ENCODE measurements around the gene HYLS1. TPM values are rescaled to one million over a fixed set of nuclear protein-coding genes. Genes with fewer than 3 reads are reported as not detected.
"Not testable (repeated sequence)": the region's sequence is repeated elsewhere in the genome, so short reads cannot be mapped to it uniquely, and the experiment has no call there.

The HYLS1 gene
- total RNA-seq, result 1 to 10 TPM; 7.2 to 9.3 TPM

GRCh38 chr11:125887373-125888324 is at the start of gene HYLS1:
Gene HYLS1 (plus strand): TSS chr11:125887668. CDS start chr11:125899369, 11,701 bp downstream.
- H3K27me3 Mint-ChIP-seq, result no peaks in the 10 kb centered on the region
- H3K9me3 Mint-ChIP-seq (ENCODE audit: low read depth), result no peaks in the 10 kb centered on the region
- peak within 1 kb of the TSS; percentile 78 for H3K4me3 Mint-ChIP-seq
- peak within 1 kb of the TSS; percentile 87 for H3K27ac Mint-ChIP-seq
- intact Hi-C loops (cut with DNase I, micrococcal nuclease), result loop anchor here (1.0 to 5.0 kb wide), 16 partner anchors 16 to 1265 kb away; partner anchors contain the start of genes CCDC15 (in 2 of the 2), PUS3 (in 2 of the 2), STT3A (in 2 of the 2) and CDON (in 1 of the 2)
- H3K4me1 Mint-ChIP-seq, result peaks cover 41% of the 10 kb centered on the region
- ATAC-seq, result peak; percentile 90
- POLR2A ChIA-PET, result interaction anchor here (0.5 to 2.1 kb wide), 9 partner anchors 9 to 1141 kb away, joined by 3 to 23 read pairs (median 5); partner anchors contain the start of genes CHEK1, EI24, FAM118B and PUS3
- peak; percentile 97 for DNase-seq
- peaks cover 8% of the 10 kb centered on the region for H3K36me3 Mint-ChIP-seq (ENCODE audit: low read depth)
- CTCF ChIA-PET, result interaction anchor here (0.6 to 1.8 kb wide), 8 partner anchors 10 to 1074 kb away, joined by 3 to 14 read pairs (median 4); partner anchors contain the start of gene PUS3

- Mint-ChIP-seq H3K27me3 (peaks cover 2% of the 10 kb centered on the region), H3K9me3 (ENCODE audit: low read depth) (peaks cover 17% of the 10 kb centered on the region), H3K36me3 (ENCODE audit: low read depth) (peaks cover 9% of the 10 kb centered on the region), H3K4me1 (no peaks in the 10 kb centered on the region), H3K27ac (no peak overlapping the region), H3K4me3 (no peak overlapping the region)
- ATAC-seq (no peak), DNase-seq (no peak)
- POLR2A ChIA-PET, result no interaction called here
- CTCF ChIA-PET, result no interaction called here
- intact Hi-C loops (cut with DNase I, micrococcal nuclease), result no loop called here
These were observed 45.0 kb upstream of the HYLS1 start for GRCh38 chr11:125842321-125842948.

- Mint-ChIP-seq H3K4me3 (no peak overlapping the region), H3K27me3 (peaks cover 4% of the 10 kb centered on the region), H3K9me3 (ENCODE audit: low read depth) (peaks cover 25% of the 10 kb centered on the region), H3K4me1 (no peaks in the 10 kb centered on the region), H3K27ac (no peak overlapping the region), H3K36me3 (ENCODE audit: low read depth) (peaks cover 10% of the 10 kb centered on the region)
- CTCF ChIA-PET, result no interaction called here
- DNase-seq (no peak), ATAC-seq (no peak)
- POLR2A ChIA-PET, result no interaction called here
- intact Hi-C loops (cut with DNase I, micrococcal nuclease), result no loop called here
These were observed 41.3 kb upstream of the HYLS1 start for GRCh38 chr11:125846188-125846587.

GRCh38 chr11:125857670-125858069 is 29.8 kb upstream of the HYLS1 start:
- POLR2A ChIA-PET; H3K27ac Mint-ChIP-seq; intact Hi-C loops (cut with DNase I, micrococcal nuclease); H3K4me1 Mint-ChIP-seq; DNase-seq; H3K4me3 Mint-ChIP-seq; H3K36me3 Mint-ChIP-seq (ENCODE audit: low read depth); ATAC-seq; CTCF ChIA-PET; H3K9me3 Mint-ChIP-seq (ENCODE audit: low read depth): not testable (repeated sequence)
- peaks cover 14% of the 10 kb centered on the region for H3K27me3 Mint-ChIP-seq

- POLR2A ChIA-PET; CTCF ChIA-PET; H3K27ac Mint-ChIP-seq; H3K36me3 Mint-ChIP-seq (ENCODE audit: low read depth); H3K4me3 Mint-ChIP-seq; H3K27me3 Mint-ChIP-seq; ATAC-seq; H3K9me3 Mint-ChIP-seq (ENCODE audit: low read depth); intact Hi-C loops (cut with DNase I, micrococcal nuclease); DNase-seq; H3K4me1 Mint-ChIP-seq: not testable (repeated sequence)
These were observed 24.7 kb upstream of the HYLS1 start for GRCh38 chr11:125862786-125863185.

GRCh38 chr11:125865354-125865753 is 22.1 kb upstream of the HYLS1 start:
- CTCF ChIA-PET; H3K36me3 Mint-ChIP-seq (ENCODE audit: low read depth); intact Hi-C loops (cut with DNase I, micrococcal nuclease); H3K9me3 Mint-ChIP-seq (ENCODE audit: low read depth); POLR2A ChIA-PET; H3K4me3 Mint-ChIP-seq; H3K27me3 Mint-ChIP-seq; ATAC-seq; DNase-seq; H3K4me1 Mint-ChIP-seq; H3K27ac Mint-ChIP-seq: not testable (repeated sequence)

GRCh38 chr11:125869521-125869920 is 17.9 kb upstream of the HYLS1 start:
- H3K4me1 Mint-ChIP-seq, result no peaks in the 10 kb centered on the region
- POLR2A ChIA-PET, result no interaction called here
- H3K27me3 Mint-ChIP-seq, result peaks cover 4% of the 10 kb centered on the region
- H3K27ac Mint-ChIP-seq, result no peak overlapping the region
- CTCF ChIA-PET, result no interaction called here
- no peak overlapping the region for H3K4me3 Mint-ChIP-seq
- ATAC-seq (no peak), DNase-seq (no peak)
- intact Hi-C loops (cut with DNase I, micrococcal nuclease), result no loop called here
- peaks cover 5% of the 10 kb centered on the region for H3K9me3 Mint-ChIP-seq (ENCODE audit: low read depth)
- no peaks in the 10 kb centered on the region for H3K36me3 Mint-ChIP-seq (ENCODE audit: low read depth)

GRCh38 chr11:125871391-125872137 is 15.9 kb upstream of the HYLS1 start:
- CTCF ChIA-PET, result no interaction called here
- H3K27ac Mint-ChIP-seq, result no peak overlapping the region
- H3K9me3 Mint-ChIP-seq (ENCODE audit: low read depth), result peaks cover 5% of the 10 kb centered on the region

GRCh38 chr11:125872138-125872491 is 15.4 kb upstream of the HYLS1 start:
- peaks cover 5% of the 10 kb centered on the region for H3K9me3 Mint-ChIP-seq (ENCODE audit: low read depth)
- no peak for ATAC-seq
- no peaks in the 10 kb centered on the region for H3K4me1 Mint-ChIP-seq
- H3K27ac Mint-ChIP-seq, result no peak overlapping the region
- H3K36me3 Mint-ChIP-seq (ENCODE audit: low read depth), result no peaks in the 10 kb centered on the region
- peaks cover 2% of the 10 kb centered on the region for H3K27me3 Mint-ChIP-seq
- no peak overlapping the region for H3K4me3 Mint-ChIP-seq
- ChIA-PET POLR2A (no interaction called here), CTCF (no interaction called here)
- DNase-seq, result no peak
- intact Hi-C loops (cut with DNase I, micrococcal nuclease), result loop anchor here in 1 of 2 experiments (10.0 kb wide), 1 partner anchor 707 kb away; the partner anchor contains the start of gene PKNOX2

More at GRCh38 chr11:125871391-125872137, 15.9 kb upstream of the HYLS1 start:
- H3K27me3 Mint-ChIP-seq, result peaks cover 2% of the 10 kb centered on the region
- no peaks in the 10 kb centered on the region for H3K4me1 Mint-ChIP-seq
- no peak for ATAC-seq
- no peaks in the 10 kb centered on the region for H3K36me3 Mint-ChIP-seq (ENCODE audit: low read depth)
- peak; percentile 53 for DNase-seq
- no peak overlapping the region for H3K4me3 Mint-ChIP-seq
- intact Hi-C loops (cut with DNase I, micrococcal nuclease), result loop anchor here in 1 of 2 experiments (10.0 kb wide), 1 partner anchor 707 kb away; the partner anchor contains the start of gene PKNOX2
- POLR2A ChIA-PET, result no interaction called here

GRCh38 chr11:125873881-125874555 is 13.4 kb upstream of the HYLS1 start:
- H3K27me3 Mint-ChIP-seq, result peaks cover 2% of the 10 kb centered on the region
- DNase-seq (no peak), ATAC-seq (no peak)
- POLR2A ChIA-PET, result no interaction called here
- intact Hi-C loops (cut with DNase I, micrococcal nuclease), result loop anchor here (1.0 to 10.0 kb wide), 5 partner anchors 150 to 709 kb away; partner anchors contain the start of genes CHEK1 (in 1 of the 2) and PKNOX2 (in 1 of the 2)
- no peaks in the 10 kb centered on the region for H3K36me3 Mint-ChIP-seq (ENCODE audit: low read depth)
- no peaks in the 10 kb centered on the region for H3K4me1 Mint-ChIP-seq
- H3K9me3 Mint-ChIP-seq (ENCODE audit: low read depth), result peaks cover 5% of the 10 kb centered on the region
- H3K27ac Mint-ChIP-seq, result no peak overlapping the region
- no peak overlapping the region for H3K4me3 Mint-ChIP-seq
- CTCF ChIA-PET, result no interaction called here

Measured in activated CD4-positive, alpha-beta T cell treated with anti-CD3 and anti-CD28 coated beads for 36 hours (primary cell).